DMS153 treated with DMSO at 0.1 percent for 48 hours (cell line): ENCODE measurements around the gene SND1.
"Not testable (repeated sequence)": the region's sequence is repeated elsewhere in the genome, so short reads cannot be mapped to it uniquely, and the experiment has no call there.

ENCODE experiments used
- DNase-seq: peaks from one replicate; lab custom pipeline; 2025; ENCODE audit not compliant: unreplicated experiment; lab: John Stamatoyannopoulos, UW

SND1 gene

DNA sequence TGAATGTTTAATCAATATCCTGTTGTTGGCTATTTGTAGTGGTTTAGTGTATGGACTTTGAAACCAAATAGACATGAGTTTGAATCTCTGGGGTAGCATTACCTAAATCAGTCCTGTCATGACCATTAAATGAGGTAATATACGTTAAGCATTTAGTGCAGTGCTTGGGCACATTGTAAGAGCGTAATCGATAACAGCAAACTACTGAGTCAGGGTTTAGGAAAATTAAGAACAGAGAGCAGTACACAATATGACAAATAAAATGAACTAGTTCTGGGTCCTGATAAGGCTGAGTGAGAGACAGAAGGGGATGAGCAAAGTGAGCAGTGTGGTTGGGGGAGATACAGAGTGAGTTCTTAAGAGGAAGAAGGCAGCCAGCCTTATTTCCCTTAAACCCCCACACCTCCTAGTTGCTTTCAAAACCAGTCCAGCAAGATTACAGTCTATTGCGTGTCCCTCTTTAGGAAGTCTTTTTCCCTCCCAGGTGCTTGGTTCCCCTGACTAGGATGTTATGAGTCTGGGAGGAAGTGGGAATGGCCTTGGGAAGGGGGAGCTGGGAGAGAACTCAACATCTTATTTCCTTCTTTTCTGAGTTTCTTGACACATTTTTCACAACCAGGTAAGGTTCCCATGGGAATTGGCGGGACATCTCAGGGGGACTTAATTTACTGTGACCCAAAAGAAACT, 171.0 kb downstream of the SND1 start:
- no peak for DNase-seq

- no peak for DNase-seq
Measured at GRCh38 chr7:127824682-127825081, 172.7 kb downstream of the SND1 start.

DNA sequence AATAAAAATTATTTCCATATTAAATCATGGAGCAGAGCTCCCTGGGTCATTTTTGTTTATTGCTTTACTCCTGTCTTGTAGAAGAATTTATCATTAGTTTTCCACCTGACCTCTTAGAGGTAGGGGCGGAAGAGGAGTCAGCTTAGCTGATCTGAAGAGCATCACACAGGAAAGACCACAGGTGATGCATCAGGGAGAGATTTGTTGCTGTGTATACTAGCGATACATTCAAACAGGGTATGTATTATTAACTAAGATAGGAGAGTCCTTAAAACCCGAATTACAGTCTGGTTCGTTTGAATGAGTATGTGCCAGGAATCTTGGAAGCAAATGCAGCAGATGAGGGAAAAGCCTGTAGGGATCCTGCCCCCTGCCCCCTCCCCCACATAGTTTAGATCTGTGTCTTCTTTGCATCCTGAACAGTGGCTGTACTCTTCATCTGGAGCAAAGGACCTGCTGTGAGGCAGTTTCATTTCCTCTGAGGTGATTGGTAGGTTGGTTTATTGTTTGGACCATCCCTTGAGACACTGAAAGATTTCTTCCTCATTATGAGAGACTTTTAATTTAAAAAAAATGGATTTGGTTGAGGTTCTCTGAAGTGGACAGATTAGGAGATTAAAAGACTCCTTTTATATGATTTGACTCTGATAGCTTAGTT, 177.0 kb downstream of the SND1 start:
- DNase-seq = no peak

- DNase-seq = no peak
Measured at GRCh38 chr7:127831318-127832219, 179.6 kb downstream of the SND1 start.

- DNase-seq = no peak
Measured at GRCh38 chr7:127832592-127832991, 180.6 kb downstream of the SND1 start.

DNA sequence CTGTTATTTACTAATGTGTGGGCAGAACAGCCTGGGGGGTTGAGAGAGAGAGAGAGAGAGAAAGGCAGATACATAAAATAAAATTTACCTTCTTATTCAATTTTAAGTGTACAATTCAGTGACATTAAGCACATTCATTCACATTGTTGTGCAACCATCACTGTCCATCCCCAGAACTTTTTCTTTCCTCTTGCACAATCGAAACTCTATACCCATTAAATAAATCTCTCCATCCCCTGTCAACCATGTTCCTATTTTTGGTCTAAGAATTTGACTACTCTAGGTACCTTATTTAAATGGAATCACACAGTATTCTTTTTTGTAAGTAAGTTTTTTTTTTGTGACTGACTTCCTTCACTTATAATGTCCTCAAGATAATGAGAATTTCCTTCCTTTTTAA, 181.6 kb downstream of the SND1 start:
- no peak for DNase-seq

GRCh38 chr7:127835679-127836078, 183.7 kb downstream of the SND1 start:
- no peak for DNase-seq

DNA sequence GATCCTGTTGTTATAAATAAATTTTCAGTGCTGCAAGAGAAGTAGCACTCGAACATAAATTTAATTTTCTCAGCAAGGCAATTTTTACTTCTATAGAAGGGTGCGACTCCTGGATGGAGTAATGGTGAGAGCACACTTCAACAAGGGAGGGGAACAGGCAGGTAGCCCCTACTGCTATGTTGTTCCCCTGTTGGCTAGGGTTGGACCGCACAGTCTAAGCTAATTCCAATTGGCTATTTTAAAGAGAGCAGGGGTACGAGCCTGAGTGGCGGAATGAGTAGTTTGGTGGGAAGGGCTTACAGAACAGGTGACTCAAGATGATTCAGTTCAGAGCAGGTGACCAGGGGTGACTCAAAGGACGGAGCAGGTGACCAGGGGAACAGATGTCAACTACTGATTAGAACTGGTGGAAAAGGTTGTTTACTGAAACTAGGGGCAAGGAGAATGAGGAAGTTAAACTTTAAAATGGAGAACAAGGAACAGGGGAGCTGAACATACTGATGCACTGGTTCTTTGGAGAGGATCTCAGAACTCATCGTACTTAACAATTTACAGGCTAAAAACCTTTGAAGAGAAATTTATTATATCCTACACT, 185.9 kb downstream of the SND1 start:
- not testable (repeated sequence) for DNase-seq

GRCh38 chr7:127838816-127839415, 186.9 kb downstream of the SND1 start:
- DNase-seq = no peak

GRCh38 chr7:127840226-127840951, 188.4 kb downstream of the SND1 start:
- DNase-seq = no peak

GRCh38 chr7:127844165-127844564, 192.2 kb downstream of the SND1 start:
- no peak for DNase-seq

DNA sequence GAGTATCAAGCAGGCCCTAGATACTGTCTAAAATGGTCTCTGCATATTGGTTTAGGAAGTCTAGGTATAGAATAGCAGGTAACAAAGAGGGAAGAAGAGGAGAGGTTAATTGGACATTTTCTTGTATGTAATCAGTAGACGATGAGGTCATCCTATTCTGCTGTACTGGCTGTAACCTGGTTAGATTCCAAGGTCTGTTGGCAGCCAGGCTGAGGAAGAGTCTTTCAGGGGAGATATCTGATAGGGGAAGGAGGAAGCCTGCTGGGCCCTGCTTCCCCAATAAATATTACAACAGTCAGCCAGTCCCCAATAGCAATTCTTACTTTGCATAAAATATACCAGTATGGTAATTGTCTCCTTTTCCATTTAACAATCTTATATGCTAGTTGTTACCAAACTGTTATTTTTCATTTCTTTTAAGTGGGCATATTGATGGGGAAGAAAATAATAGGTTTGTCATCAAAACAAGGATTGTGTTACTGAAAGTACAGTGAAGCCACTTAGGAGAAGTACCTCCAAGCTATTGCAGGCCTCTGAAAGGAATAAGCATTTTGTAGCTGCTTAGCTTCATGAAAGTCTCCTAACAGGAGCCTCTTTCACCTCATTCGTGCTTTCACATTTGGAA, 192.8 kb downstream of the SND1 start:
- peak; percentile 17 for DNase-seq

GRCh38 chr7:127845522-127846214, 193.7 kb downstream of the SND1 start:
- DNase-seq = no peak

DNA sequence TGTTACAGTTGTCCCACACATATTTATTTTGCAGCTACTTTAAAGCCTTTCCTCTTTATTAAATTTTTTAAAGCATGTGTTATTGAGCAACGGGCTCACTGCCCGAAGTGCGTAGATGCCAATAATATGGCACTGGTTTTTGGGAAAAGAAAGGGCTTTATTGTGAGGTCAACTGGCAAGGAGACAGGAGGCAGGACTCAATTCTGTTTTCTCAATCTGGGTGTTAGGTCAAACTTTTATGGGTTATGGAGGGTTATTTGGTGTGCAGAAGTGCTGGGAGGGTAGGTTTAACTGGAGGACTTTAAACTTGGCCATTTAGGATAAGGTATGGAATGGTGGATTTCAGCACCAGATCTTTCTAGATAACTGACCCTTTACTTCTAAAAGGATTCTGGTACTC, 195.6 kb downstream of the SND1 start:
- DNase-seq = no peak

DNA sequence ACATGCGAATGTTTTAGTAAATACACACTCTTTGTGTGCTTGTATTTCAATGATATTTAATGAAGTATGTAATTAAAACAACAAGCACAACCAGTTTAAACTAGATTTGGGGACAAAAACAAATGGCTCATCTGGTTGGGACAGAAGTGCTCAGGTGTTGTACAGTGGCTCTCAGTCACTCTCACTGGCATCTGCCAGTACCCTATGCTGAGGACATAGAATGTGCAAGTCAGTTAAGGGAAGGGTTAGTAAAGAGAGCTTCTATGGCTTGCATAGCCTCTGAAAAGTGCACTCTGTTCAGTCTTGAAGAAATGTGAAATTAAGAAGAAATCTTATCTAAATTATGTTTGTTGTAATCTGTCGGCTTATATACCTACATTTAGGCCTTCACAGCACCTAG, 196.2 kb downstream of the SND1 start:
- DNase-seq = no peak

DNA sequence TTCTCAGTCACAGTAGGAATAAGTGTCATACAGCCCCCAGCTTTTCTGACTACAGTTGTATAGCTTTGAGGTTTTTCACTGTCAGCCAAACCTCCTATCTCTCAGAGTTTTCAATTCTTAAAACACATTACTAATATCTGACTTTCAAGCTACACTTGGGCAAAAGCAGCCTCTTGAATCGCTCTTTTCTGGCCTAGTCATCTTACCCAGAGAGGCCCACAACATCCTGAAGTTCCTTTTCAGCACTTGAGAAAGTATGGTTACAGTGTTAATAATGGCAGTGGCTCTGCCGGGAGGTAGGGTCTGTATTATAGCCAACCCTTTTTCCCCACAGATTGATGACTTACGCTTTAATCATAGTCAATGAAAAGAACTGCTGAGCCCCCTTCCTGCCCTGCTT, 198.2 kb downstream of the SND1 start:
- DNase-seq = no peak

DNA sequence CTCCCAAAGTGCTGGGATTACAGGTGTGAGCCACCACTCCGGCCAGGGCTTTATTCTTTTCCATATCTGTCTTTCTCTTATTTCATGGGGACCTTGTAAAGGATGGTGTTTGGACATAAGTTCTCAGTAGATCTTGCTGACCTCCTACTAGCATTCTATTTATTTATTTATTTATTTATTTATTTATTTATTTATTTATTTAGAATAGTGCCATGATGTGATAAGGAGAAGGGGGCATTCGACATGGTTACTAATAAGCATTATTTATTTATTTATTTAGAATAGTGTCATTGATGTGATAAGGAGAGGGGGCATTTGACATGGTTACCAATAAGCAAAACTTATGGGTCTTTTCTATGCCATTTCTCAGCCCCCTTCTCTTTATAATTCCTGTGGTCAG, 202.4 kb downstream of the SND1 start:
- no peak for DNase-seq

GRCh38 chr7:127857464-127857841, 205.5 kb downstream of the SND1 start:
- no peak for DNase-seq
